HG03159 (cell line): ENCODE data around the gene OR13C8.

ENCODE experiments used
- ATAC-seq: cut with Tn5 transposase; IDR thresholded peaks from one replicate; pipeline ENCODE4 v1.9.1; 2021; ENCODE audit warnings: mild to moderate bottlenecking, moderate library complexity; ENCODE audit not compliant: unreplicated experiment

The OR13C8 gene

GRCh38 chr9:104608336-104608735, 39.4 kb downstream of the OR13C8 start:
- ATAC-seq: no peak

GRCh38 chr9:104611213-104611612, 42.2 kb downstream of the OR13C8 start:
- ATAC-seq: no peak

- no peak for ATAC-seq
Observed at GRCh38 chr9:104617418-104617817, 48.5 kb downstream of the OR13C8 start.

- no peak for ATAC-seq
Observed at GRCh38 chr9:104618104-104618503, 49.1 kb downstream of the OR13C8 start, which contains the start of gene OR13C9. Gene OR13C9 (minus strand): TSS chr9:104618204. CDS start chr9:104618204, 0 bp downstream.
